WTC11 (cell line): ENCODE data around the gene DNAH5. TPM values are rescaled to one million over a fixed set of nuclear protein-coding genes. Genes with fewer than 3 reads are reported as not detected.

ENCODE experiments used
- ATAC-seq: fragments of 200-7000 bp; cut with Tn5 transposase; 2 replicates; pipeline ENCODE4 v1.10.0; 2021; ENCODE audit warnings: mild to moderate bottlenecking, moderate library complexity
- CTCF ChIA-PET: fragments of 300-600 bp; sonication (Branson Sonifier 250); formaldehyde crosslinking; loops from one replicate; lab custom pipeline; 2021; ENCODE audit warnings: antibody characterized with exemption; lab: Charles Lee
- POLR2A ChIA-PET: fragments of 350-600 bp; sonication (Branson Sonifier 250); formaldehyde crosslinking; loops from one replicate; lab custom pipeline; 2021; ENCODE audit warnings: antibody characterized with exemption; lab: Charles Lee
- DNase-seq: peaks from one replicate; pipeline ENCODE4 v3.0.0; 2021; ENCODE audit warnings: low spot score
- H3K27ac Mint-ChIP-seq: 2 replicates; pipeline ENCODE4 v1.8.0; 2021; ENCODE audit warnings: mixed read lengths
- H3K27me3 Mint-ChIP-seq: 2 replicates; pipeline ENCODE4 v1.8.0; 2021; ENCODE audit warnings: low read depth, mild to moderate bottlenecking, moderate library complexity, mixed read lengths
- H3K36me3 Mint-ChIP-seq: 2 replicates; pipeline ENCODE4 v1.8.0; 2021; ENCODE audit warnings: mixed read lengths
- H3K4me1 Mint-ChIP-seq: 2 replicates; pipeline ENCODE4 v1.8.0; 2022; ENCODE audit warnings: mixed read lengths
- H3K4me3 Mint-ChIP-seq: 2 replicates; pipeline ENCODE4 v1.8.0; 2021; ENCODE audit warnings: mild to moderate bottlenecking, moderate library complexity, mixed read lengths
- H3K9me3 Mint-ChIP-seq: 2 replicates; pipeline ENCODE4 v1.8.0; 2021; ENCODE audit warnings: mixed read lengths
- ESRRA ChIP-seq: sonication (generic); formaldehyde crosslinking; IDR thresholded peaks from 2 replicates; pipeline ENCODE4 v1.8.1; 2022; ENCODE audit warnings: mild to moderate bottlenecking, missing genetic modification reagents, borderline replicate concordance
- FOXK1 ChIP-seq: sonication (generic); formaldehyde crosslinking; IDR thresholded peaks from 2 replicates; pipeline ENCODE4 v1.8.0; 2022; ENCODE audit warnings: mild to moderate bottlenecking, moderate library complexity, missing genetic modification reagents
- GTF2I ChIP-seq: fragments of 250-450 bp; sonication (Bioruptor Pico); conservative IDR thresholded peaks from 2 replicates; pipeline ENCODE4 v1.4.0; 2021; ENCODE audit warnings: mild to moderate bottlenecking
- HMGA2 ChIP-seq: fragments of 250-450 bp; sonication (Bioruptor Pico); IDR thresholded peaks from 2 replicates; pipeline ENCODE4 v1.4.0; 2021; ENCODE audit warnings: mild to moderate bottlenecking, moderate library complexity
- MXD4 ChIP-seq: fragments of 250-450 bp; sonication (Bioruptor Pico); IDR thresholded peaks from 2 replicates; pipeline ENCODE4 v1.8.0; 2021; ENCODE audit warnings: mild to moderate bottlenecking, moderate library complexity, borderline replicate concordance
- SP1 ChIP-seq: sonication (generic); formaldehyde crosslinking; conservative IDR thresholded peaks from 2 replicates; pipeline ENCODE4 v1.8.1; 2022; ENCODE audit warnings: missing genetic modification reagents
- TEAD4 ChIP-seq: sonication (generic); formaldehyde crosslinking; IDR thresholded peaks from 2 replicates; pipeline ENCODE4 v1.8.0; 2022; ENCODE audit warnings: mild to moderate bottlenecking, missing genetic modification reagents
- ZBTB21 ChIP-seq: sonication (generic); formaldehyde crosslinking; IDR thresholded peaks from 2 replicates; pipeline ENCODE4 v1.8.1; 2023; ENCODE audit warnings: mild to moderate bottlenecking, missing genetic modification reagents, borderline replicate concordance
- ZNF138 ChIP-seq: sonication (generic); formaldehyde crosslinking; conservative IDR thresholded peaks from 2 replicates; pipeline ENCODE4 v1.8.1; 2022; ENCODE audit warnings: mild to moderate bottlenecking, moderate library complexity, missing genetic modification reagents
- ZNF317 ChIP-seq: sonication (generic); formaldehyde crosslinking; IDR thresholded peaks from 2 replicates; pipeline ENCODE4 v1.8.1; 2023; ENCODE audit warnings: low read depth, mild to moderate bottlenecking, moderate library complexity, missing genetic modification reagents, borderline replicate concordance
- ZNF416 ChIP-seq: fragments of 250-450 bp; sonication (Bioruptor Pico); IDR thresholded peaks from 2 replicates; pipeline ENCODE4 v1.9.0; 2021; ENCODE audit warnings: mild to moderate bottlenecking, inconsistent platforms
- total RNA-seq: library from RNA; stranded (reverse); gene quantifications from 3 replicates; pipeline ENCODE4 v1.2.3, GENCODE V29; 2021
- TF ChIP-seq, protein P1 (sequence below): sonication (generic); formaldehyde crosslinking; IDR thresholded peaks from 2 replicates; pipeline ENCODE4 v1.8.0; 2022; ENCODE audit warnings: missing genetic modification reagents
- TF ChIP-seq, protein P2 (sequence below): sonication (generic); formaldehyde crosslinking; IDR thresholded peaks from 2 replicates; pipeline ENCODE4 v1.8.1; 2023; ENCODE audit warnings: mild to moderate bottlenecking, missing genetic modification reagents, moderate library complexity
- TF ChIP-seq, protein P3 (sequence below): sonication (generic); formaldehyde crosslinking; IDR thresholded peaks from 2 replicates; pipeline ENCODE4 v1.8.1; 2023; ENCODE audit warnings: mild to moderate bottlenecking, missing genetic modification reagents, borderline replicate concordance
- TF ChIP-seq, protein P4 (sequence below): sonication (generic); formaldehyde crosslinking; IDR thresholded peaks from 2 replicates; pipeline ENCODE4 v1.8.0; 2023; ENCODE audit warnings: missing genetic modification reagents, mild to moderate bottlenecking, borderline replicate concordance
- TF ChIP-seq, protein P5 (sequence below): sonication (generic); formaldehyde crosslinking; IDR thresholded peaks from 2 replicates; pipeline ENCODE4 v1.8.1; 2022; ENCODE audit warnings: missing genetic modification reagents, borderline replicate concordance

DNAH5 gene
- total RNA-seq, 1 experiment from 2014 or later = 0.35 TPM

DNA sequence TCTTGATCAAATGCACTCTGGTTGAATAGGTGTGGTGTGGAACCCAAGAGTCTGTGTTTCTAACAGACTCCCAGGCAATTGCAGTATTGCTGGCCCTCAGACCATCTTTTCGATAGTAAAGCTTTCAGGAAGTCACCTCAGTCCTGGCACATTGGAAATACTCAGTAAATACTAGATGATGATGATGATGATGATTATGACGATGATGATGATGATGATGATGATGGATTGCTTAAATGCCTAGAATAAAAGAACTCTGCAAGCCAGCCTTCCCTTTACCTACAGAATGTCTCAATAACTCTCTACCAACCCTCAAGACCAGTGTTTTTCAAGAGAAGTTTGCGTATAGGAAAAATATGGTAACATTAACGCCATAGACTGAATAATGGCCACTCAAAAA, 268.0 kb downstream of the DNAH5 start (continued):
- TF ChIP-seq GTF2I (CRISPR knock-in tag) (no peak), MXD4 (CRISPR knock-in tag) (no peak), ESRRA (CRISPR knock-in tag) (no peak), ZBTB21 (CRISPR knock-in tag) (no peak), FOXK1 (no peak), ZNF317 (CRISPR knock-in tag) (no peak), SP1 (CRISPR knock-in tag) (no peak), ZNF138 (no peak), HMGA2 (no peak)
- TF ChIP-seq, protein P1, sequence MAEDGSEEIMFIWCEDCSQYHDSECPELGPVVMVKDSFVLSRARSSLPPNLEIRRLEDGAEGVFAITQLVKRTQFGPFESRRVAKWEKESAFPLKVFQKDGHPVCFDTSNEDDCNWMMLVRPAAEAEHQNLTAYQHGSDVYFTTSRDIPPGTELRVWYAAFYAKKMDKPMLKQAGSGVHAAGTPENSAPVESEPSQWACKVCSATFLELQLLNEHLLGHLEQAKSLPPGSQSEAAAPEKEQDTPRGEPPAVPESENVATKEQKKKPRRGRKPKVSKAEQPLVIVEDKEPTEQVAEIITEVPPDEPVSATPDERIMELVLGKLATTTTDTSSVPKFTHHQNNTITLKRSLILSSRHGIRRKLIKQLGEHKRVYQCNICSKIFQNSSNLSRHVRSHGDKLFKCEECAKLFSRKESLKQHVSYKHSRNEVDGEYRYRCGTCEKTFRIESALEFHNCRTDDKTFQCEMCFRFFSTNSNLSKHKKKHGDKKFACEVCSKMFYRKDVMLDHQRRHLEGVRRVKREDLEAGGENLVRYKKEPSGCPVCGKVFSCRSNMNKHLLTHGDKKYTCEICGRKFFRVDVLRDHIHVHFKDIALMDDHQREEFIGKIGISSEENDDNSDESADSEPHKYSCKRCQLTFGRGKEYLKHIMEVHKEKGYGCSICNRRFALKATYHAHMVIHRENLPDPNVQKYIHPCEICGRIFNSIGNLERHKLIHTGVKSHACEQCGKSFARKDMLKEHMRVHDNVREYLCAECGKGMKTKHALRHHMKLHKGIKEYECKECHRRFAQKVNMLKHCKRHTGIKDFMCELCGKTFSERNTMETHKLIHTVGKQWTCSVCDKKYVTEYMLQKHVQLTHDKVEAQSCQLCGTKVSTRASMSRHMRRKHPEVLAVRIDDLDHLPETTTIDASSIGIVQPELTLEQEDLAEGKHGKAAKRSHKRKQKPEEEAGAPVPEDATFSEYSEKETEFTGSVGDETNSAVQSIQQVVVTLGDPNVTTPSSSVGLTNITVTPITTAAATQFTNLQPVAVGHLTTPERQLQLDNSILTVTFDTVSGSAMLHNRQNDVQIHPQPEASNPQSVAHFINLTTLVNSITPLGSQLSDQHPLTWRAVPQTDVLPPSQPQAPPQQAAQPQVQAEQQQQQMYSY (CRISPR knock-in tag) = no peak
- TF ChIP-seq, protein P2, sequence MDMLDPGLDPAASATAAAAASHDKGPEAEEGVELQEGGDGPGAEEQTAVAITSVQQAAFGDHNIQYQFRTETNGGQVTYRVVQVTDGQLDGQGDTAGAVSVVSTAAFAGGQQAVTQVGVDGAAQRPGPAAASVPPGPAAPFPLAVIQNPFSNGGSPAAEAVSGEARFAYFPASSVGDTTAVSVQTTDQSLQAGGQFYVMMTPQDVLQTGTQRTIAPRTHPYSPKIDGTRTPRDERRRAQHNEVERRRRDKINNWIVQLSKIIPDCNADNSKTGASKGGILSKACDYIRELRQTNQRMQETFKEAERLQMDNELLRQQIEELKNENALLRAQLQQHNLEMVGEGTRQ = no peak

DNA sequence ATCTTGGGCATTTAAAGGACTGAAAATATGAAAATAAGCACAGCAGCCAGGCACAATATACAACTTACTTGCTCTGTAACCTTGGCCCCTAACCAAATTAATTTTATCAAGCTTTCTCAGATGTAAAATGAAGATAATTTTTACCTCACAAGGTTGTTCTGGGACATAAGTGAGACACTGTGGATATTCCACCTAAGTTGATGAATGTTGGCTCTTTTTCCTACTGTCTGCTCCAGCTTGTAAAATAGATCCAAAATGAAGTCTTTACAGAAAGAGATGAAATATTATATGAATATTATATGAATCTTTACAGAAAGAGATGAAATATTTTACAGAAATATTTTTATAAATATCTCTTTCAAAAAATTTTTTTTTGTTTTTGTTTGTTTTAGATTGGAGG, 270.1 kb downstream of the DNAH5 start:
- Mint-ChIP-seq H3K4me1 (peaks cover 11% of the 10 kb centered on the region), H3K27ac (no peak overlapping the region), H3K27me3 (peaks cover 3% of the 10 kb centered on the region; the same call in 1 of the 2 replicates), H3K36me3 (peaks cover 22% of the 10 kb centered on the region), H3K4me3 (no peak overlapping the region), H3K9me3 (peaks cover 38% of the 10 kb centered on the region)
- ATAC-seq (no peak), DNase-seq (no peak)
- TF ChIP-seq, protein P1 (CRISPR knock-in tag) = no peak
- TF ChIP-seq, protein P2 = no peak
- TF ChIP-seq TEAD4 (CRISPR knock-in tag) = no peak
- TF ChIP-seq, protein P3, sequence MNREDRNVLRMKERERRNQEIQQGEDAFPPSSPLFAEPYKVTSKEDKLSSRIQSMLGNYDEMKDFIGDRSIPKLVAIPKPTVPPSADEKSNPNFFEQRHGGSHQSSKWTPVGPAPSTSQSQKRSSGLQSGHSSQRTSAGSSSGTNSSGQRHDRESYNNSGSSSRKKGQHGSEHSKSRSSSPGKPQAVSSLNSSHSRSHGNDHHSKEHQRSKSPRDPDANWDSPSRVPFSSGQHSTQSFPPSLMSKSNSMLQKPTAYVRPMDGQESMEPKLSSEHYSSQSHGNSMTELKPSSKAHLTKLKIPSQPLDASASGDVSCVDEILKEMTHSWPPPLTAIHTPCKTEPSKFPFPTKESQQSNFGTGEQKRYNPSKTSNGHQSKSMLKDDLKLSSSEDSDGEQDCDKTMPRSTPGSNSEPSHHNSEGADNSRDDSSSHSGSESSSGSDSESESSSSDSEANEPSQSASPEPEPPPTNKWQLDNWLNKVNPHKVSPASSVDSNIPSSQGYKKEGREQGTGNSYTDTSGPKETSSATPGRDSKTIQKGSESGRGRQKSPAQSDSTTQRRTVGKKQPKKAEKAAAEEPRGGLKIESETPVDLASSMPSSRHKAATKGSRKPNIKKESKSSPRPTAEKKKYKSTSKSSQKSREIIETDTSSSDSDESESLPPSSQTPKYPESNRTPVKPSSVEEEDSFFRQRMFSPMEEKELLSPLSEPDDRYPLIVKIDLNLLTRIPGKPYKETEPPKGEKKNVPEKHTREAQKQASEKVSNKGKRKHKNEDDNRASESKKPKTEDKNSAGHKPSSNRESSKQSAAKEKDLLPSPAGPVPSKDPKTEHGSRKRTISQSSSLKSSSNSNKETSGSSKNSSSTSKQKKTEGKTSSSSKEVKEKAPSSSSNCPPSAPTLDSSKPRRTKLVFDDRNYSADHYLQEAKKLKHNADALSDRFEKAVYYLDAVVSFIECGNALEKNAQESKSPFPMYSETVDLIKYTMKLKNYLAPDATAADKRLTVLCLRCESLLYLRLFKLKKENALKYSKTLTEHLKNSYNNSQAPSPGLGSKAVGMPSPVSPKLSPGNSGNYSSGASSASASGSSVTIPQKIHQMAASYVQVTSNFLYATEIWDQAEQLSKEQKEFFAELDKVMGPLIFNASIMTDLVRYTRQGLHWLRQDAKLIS = no peak
- no peak for TF ChIP-seq ZNF416 (CRISPR knock-in tag)
- TF ChIP-seq, protein P4, sequence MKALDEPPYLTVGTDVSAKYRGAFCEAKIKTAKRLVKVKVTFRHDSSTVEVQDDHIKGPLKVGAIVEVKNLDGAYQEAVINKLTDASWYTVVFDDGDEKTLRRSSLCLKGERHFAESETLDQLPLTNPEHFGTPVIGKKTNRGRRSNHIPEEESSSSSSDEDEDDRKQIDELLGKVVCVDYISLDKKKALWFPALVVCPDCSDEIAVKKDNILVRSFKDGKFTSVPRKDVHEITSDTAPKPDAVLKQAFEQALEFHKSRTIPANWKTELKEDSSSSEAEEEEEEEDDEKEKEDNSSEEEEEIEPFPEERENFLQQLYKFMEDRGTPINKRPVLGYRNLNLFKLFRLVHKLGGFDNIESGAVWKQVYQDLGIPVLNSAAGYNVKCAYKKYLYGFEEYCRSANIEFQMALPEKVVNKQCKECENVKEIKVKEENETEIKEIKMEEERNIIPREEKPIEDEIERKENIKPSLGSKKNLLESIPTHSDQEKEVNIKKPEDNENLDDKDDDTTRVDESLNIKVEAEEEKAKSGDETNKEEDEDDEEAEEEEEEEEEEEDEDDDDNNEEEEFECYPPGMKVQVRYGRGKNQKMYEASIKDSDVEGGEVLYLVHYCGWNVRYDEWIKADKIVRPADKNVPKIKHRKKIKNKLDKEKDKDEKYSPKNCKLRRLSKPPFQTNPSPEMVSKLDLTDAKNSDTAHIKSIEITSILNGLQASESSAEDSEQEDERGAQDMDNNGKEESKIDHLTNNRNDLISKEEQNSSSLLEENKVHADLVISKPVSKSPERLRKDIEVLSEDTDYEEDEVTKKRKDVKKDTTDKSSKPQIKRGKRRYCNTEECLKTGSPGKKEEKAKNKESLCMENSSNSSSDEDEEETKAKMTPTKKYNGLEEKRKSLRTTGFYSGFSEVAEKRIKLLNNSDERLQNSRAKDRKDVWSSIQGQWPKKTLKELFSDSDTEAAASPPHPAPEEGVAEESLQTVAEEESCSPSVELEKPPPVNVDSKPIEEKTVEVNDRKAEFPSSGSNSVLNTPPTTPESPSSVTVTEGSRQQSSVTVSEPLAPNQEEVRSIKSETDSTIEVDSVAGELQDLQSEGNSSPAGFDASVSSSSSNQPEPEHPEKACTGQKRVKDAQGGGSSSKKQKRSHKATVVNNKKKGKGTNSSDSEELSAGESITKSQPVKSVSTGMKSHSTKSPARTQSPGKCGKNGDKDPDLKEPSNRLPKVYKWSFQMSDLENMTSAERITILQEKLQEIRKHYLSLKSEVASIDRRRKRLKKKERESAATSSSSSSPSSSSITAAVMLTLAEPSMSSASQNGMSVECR = no peak
- TF ChIP-seq, protein P5, sequence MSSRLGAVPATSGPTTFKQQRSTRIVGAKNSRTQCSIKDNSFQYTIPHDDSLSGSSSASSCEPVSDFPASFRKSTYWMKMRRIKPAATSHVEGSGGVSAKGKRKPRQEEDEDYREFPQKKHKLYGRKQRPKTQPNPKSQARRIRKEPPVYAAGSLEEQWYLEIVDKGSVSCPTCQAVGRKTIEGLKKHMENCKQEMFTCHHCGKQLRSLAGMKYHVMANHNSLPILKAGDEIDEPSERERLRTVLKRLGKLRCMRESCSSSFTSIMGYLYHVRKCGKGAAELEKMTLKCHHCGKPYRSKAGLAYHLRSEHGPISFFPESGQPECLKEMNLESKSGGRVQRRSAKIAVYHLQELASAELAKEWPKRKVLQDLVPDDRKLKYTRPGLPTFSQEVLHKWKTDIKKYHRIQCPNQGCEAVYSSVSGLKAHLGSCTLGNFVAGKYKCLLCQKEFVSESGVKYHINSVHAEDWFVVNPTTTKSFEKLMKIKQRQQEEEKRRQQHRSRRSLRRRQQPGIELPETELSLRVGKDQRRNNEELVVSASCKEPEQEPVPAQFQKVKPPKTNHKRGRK (CRISPR knock-in tag) = no peak
- CTCF ChIA-PET = no interaction called here
- POLR2A ChIA-PET = no interaction called here
